NCI-H146 treated with DMSO at 0.1 percent for 48 hours (cell line): ENCODE data around the gene MBD5.

Experiments
- DNase-seq: peaks from one replicate; lab custom pipeline; 2025; ENCODE audit not compliant: unreplicated experiment; lab: John Stamatoyannopoulos, UW

Gene MBD5

GRCh38 chr2:148209603-148210002 is 188.7 kb downstream of the MBD5 start:
- DNase-seq, result no peak

DNA sequence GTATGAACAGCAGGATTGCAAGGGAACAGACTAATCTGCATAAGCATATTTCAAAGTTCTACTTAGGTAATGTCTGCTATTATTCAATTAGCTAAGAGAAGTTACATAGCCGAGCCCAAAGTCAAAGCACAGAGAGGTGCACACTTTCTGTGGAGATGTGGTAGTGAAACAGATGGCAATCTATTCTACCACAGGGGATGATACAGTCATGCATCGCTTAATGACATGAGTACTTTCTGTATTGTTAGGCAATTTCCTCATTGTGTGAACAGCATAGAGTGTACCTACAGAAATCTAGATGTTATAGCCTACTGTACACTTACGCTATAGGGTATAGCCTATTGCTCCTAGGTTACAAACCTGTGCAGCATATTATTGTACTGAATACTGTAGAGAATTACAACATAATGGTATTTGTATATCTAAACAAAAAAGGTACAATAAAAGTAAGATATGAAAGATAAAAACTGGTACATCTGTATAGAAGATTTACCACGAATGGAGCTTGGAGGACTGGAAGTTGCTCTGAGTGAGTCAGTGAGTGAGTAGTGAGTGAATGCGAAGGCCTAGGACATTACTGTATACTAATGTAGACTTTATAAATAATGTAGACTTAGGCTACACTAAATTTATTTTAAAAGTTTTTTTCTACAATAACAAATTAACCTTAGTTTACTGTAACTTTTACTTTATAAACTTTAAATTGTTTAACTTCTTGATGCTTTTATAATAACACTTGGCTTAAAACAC is 197.6 kb downstream of the MBD5 start:
- no peak for DNase-seq

DNA sequence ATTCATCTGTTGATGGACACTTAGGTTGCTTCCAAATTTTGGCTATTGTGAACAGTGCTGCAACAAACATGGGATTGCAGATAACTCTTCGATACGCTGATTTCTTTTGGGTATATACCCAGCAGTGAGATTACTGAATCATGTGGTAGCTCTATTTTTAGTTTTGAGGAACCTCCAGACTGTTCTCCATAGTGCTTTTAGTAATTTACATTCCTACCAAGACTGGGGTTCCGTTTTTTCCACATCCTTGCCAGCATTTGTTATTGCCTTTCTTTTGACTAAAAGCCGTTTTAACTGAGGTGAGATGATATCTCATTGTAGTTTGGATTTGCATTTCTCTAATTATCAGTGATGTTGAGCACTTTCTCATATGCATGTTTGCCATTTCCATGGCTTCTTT is 200.3 kb downstream of the MBD5 start:
- DNase-seq, result no peak

DNA sequence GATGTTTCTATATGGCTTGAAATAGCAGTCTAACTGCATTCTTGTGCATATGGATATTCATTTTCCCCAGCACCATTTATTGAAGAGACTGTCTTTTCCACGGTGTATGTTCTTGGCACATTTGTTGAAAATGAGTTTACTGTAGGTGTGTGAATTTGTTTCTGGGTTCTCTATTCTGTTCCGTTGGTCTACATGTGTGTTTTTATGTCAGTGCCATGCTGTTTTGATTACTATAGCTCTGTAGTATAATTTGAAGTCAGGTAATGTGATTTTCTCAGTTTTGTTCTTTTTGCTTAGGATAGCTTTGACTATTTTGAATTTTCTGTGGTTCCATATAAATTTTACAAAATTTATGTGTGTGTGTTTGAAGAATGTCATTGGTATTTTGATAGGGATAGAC is 201.0 kb downstream of the MBD5 start:
- no peak for DNase-seq

DNA sequence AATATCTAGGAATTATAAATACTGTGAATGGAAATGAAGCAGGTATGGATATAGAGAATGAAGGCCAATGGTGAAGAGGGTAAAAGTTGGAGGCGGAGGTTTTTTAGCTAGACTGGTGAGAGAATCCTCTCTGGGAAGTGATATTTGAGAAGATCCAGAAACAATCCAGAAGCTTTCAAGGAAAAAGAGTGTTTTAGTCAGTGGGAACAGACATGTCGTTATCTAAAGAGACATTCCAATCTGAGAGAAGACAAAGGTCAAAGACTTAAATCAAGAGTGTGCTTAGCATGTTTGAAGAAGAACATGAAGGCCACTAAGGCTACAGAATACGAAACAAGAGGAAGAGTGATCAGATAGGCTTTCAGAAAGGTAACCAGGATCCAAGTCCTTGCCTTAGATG is 211.0 kb downstream of the MBD5 start:
- no peak for DNase-seq

GRCh38 chr2:148234143-148234542 is 213.3 kb downstream of the MBD5 start:
- DNase-seq, result no peak

DNA sequence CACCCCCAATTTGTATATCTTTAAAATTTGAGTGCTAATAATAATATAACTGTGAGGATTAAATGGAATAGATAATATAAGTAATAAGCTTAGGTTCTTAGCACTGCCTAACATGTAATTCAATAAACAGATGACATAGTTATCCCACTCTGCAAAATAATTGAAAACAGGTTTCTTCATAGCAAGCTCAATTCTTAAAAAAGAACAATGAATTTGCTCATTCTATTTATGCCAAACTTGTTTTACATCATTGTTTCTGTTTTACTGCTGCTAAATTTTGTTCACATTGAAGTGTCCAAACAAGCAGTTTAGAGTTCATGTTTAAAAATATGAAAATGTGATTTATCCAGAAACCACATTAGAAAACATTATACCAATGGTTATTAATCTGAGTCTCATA is 217.0 kb downstream of the MBD5 start:
- no peak for DNase-seq

DNA sequence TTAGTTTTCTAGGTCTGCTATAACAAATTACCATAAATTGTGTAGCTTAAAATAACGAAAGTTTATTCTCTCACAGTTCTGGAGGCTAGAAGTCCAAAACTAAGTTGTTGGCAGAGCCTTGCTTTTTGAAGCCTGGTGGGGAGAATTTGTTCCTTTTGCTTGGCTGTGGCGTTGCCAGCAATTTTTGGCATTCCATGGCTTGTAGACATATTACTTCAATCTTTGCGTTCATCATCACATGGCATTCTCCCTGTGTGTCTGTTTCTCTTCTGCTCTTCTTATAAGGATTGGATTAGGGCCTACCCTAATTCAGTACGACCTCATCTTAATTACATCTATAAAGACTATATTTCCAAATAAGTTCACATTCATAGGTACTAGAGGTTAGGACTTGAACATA is 217.7 kb downstream of the MBD5 start:
- DNase-seq, result no peak

DNA sequence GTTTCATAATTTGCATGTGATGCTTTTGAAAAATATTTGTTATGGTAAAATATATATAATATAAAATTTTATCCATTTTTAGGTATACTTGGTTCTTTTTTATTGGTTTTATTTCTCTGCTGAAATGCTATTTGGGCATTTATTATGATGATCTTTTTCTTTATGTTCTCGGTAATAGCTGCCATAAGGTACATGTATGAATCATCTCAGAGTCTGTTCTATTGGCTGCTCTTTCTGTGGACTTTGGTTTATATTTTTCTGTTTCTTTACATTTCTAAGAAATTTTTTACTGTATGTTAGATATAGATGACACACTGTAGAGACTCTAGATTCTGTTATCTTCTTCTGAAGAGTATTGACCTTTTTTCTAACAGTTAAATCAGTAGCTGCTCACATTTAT is 219.9 kb downstream of the MBD5 start:
- no peak for DNase-seq

DNA sequence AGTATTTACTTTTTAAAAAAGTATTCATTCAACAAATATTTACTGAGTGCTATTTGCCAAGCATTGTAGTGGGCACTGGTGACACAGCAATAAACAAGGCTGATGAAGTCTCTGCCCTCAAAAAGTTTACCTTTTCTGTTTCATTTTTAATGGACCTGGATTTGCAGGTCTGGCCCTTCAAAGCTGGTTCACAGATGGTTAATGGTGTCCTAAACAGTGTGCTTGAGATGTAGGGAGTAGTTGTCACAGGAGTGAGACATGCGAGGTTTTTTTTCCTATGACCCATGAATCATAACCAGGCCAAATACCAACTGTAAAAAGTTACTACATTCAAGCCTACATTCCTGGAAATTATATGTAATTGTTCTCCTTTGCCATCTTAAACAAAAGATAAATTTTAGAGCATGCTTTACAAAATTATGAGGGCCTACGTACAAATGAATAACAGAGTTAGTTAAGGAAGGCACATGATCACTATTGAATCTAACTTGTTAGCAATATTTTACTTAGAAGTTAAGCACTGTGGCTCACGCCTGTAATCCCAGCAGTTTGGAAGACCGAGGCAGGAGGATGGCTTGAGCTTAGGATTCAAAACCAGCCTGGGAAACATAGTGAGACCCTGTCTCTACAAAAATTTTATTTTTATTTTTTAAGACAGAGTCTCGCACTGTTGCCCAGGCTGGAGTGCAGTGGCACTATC is 223.9 kb downstream of the MBD5 start:
- no peak for DNase-seq

DNA sequence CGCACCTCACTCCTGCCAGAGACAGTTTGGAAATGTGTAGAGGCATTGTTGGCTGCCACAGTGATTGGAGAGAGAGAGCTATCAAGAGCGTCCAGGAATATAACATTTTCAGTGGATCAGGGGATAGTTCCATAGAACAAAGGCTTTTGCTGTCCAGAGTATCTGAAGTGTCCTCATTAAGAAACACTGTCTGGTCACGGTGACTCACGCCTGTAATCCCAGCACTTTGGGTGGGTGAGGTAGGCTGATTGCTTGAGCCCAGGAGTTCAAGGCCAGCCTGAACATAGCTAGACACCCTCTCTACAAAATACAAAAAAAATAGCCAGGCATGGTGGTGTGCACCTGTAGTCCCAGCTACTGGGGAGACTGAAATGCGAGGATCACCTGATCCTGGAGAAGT is 231.1 kb downstream of the MBD5 start:
- no peak for DNase-seq

GRCh38 chr2:148252646-148253045 is 231.8 kb downstream of the MBD5 start:
- no peak for DNase-seq

- DNase-seq, result no peak
Measured at GRCh38 chr2:148253685-148254084, 232.8 kb downstream of the MBD5 start.

DNA sequence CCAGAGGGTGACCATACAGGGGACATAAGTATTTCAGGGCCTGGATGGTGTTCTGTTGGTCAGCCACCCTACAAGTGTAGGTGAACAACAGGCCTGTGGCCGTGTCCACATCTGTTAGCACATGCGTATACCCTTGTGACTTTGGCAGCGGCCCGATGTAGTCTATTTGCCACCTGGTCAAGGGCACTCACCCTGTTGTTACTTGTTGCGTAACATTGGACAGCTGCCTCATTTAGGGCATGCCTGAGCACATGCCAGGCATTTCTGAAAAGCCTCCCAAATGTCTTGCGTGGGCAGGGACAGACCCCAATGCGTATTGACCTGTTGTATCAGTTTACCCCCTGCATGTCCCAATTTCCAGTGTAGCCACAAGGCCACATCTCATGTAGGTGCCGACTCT is 235.0 kb downstream of the MBD5 start:
- DNase-seq, result no peak

GRCh38 chr2:148257276-148257675 is 236.4 kb downstream of the MBD5 start:
- DNase-seq, result no peak

GRCh38 chr2:148258124-148258523 is 237.2 kb downstream of the MBD5 start:
- DNase-seq, result no peak

- no peak for DNase-seq
Measured at GRCh38 chr2:148259674-148260073, 238.8 kb downstream of the MBD5 start.

- no peak for DNase-seq
Measured at GRCh38 chr2:148263890-148264289, 243.0 kb downstream of the MBD5 start.

- no peak for DNase-seq
Measured at GRCh38 chr2:148273158-148273691, 252.3 kb downstream of the MBD5 start.

- DNase-seq, result no peak
Measured at GRCh38 chr2:148279216-148279615, 258.3 kb downstream of the MBD5 start.

DNA sequence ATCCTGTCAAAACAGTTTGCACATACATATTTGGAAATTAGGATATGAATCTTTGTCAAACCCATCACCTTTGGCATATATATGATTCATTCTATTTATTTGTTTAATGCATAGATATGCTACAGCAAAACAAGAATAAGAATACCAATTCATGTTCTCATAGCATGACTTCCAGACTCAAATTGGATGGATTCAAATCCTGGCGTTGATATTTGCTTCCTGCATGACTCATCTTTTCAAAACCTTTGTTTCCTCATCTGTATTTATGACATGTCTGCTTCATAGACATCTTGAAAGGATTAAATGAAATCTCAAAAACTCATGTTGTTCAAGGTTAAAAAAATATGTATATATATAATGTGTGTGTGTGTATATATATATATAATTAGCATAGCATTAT is 261.3 kb downstream of the MBD5 start:
- no peak for DNase-seq

DNA sequence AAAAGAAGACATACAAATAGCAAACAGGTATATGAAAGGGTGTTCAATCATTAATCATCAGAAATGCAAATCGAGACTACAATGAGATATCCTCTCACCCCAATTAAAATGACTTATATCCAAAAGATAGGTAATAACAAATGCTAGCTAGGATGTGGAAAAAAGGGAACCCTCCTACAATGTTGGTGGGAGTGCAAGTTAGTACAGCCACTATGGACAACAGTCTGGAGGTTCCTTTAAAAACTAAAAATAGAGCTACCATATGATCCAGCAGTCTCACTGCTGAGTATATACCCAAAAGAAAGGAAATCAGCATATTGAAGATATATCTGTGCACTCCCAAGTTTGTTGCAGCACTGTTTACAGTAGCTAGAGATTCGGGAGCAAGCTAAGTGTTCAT is 271.5 kb downstream of the MBD5 start:
- DNase-seq, result no peak

- DNase-seq, result no peak
Measured at GRCh38 chr2:148298196-148298595, 277.3 kb downstream of the MBD5 start.
